ENCODE results near the gene PPP1R1A. TPM values are rescaled to one million over a fixed set of nuclear protein-coding genes. Genes with fewer than 3 reads are reported as not detected.
A peak's percentile ranks its signal among the peaks of the same experiment; 100 is the strongest.

The PPP1R1A gene
- total RNA-seq, 8 experiments from 2014 or later: 0.51 to 21.0 (median 12.1) TPM

- whole genome bisulfite sequencing, 10 experiments: 60 to 100% (median 74%) methylated on average over 1 to 6 of the region's 6 CpGs; no CpG with 5 or more reads in 1 of the 10 experiments
- in situ Hi-C loops (cut with MboI; ENCODE audit: low pct_unique_long_range_greater_than_20kb in 2 of 9, low sequenced_read_pairs in 9 of 9, unreplicated experiment in 9 of 9): loop anchor here in 2 of 9 experiments (25.0 kb wide), 1 partner anchor 381 kb away; no protein-coding TSS in a partner anchor
- no peak overlapping the region for H3K27ac ChIP-seq
Observed at GRCh38 chr12:54581412-54581811, 7.0 kb downstream of the PPP1R1A start.

DNA sequence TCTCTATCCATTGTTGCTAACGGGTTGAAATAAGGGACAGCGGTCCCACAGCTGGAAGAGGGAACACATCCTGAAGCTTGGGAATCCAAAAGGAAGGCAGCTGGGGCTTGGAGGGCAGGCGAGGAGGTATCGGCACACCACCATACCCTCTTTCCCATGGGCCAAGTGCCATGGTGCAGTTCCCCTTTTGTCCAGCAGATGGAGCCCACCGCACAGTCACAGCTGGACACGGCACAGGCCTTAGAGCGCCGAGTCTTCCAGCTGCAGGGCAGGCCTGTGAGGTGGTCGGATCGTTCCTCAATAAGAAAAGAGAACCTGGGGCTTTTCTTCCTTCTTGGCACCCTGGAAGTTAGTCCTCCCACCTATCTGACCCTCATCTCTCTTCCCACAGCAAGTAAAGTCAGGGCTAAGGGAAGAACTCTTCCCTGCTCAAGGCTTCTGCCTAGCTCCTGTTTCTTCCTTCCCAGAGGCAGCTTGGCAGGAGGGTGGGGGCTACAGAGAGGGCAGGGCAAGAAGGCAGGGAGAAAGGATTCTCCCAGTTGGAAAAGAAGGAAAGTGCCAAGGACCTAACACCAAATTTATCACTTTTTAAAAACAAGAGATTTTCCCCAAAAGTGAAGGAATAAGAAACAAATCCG lies 8.6 kb downstream of the PPP1R1A start:
- Histone ChIP-seq H3K4me3 (no peak overlapping the region), H3K27ac (no peak overlapping the region), H3K4me1 (replicated peaks in 1 of 2) (peaks cover 14 to 37% of the 10 kb centered on the region in 2 donors)
- 0 to 100% (median 26%) methylated on average over 1 to 5 of the region's 11 CpGs; no CpG with 5 or more reads in 5 of the 10 experiments for WGBS, 10 experiments
- in situ Hi-C loops (cut with MboI; ENCODE audit: low pct_unique_long_range_greater_than_20kb in 2 of 9, low sequenced_read_pairs in 9 of 9, unreplicated experiment in 9 of 9): loop anchor here in 2 of 9 experiments (25.0 kb wide), 1 partner anchor 382 kb away; no protein-coding TSS in a partner anchor
- peak; percentile 94 to 96 (median 95) for ATAC-seq (replicated peaks in 6 of 8)

More at GRCh38 chr12:54581412-54581811, 7.0 kb downstream of the PPP1R1A start:
- ATAC-seq (replicated peaks in 6 of 8): no peak
- peaks cover 21 to 45% of the 10 kb centered on the region in 2 donors for H3K4me1 ChIP-seq (replicated peaks in 1 of 2)
- no peak overlapping the region for H3K4me3 ChIP-seq

- in situ Hi-C loops (cut with MboI; ENCODE audit: low pct_unique_long_range_greater_than_20kb in 2 of 9, low sequenced_read_pairs in 9 of 9, unreplicated experiment in 9 of 9): loop anchor here in 2 of 9 experiments (25.0 kb wide), 1 partner anchor 383 kb away; no protein-coding TSS in a partner anchor
- H3K27ac ChIP-seq: no peak overlapping the region
- WGBS, 10 experiments: 20 to 88% methylated on average over 1 of the region's 4 CpGs; no CpG with 5 or more reads in 8 of the 10 experiments
- H3K4me1 ChIP-seq (replicated peaks in 1 of 2): peaks cover 14 to 35% of the 10 kb centered on the region in 2 donors
- ATAC-seq (replicated peaks in 6 of 8): peak in 3 of 8 experiments; percentile 7 to 21 (median 10)
- H3K4me3 ChIP-seq: no peak overlapping the region
Observed at GRCh38 chr12:54579258-54579657, 9.2 kb downstream of the PPP1R1A start.

DNA sequence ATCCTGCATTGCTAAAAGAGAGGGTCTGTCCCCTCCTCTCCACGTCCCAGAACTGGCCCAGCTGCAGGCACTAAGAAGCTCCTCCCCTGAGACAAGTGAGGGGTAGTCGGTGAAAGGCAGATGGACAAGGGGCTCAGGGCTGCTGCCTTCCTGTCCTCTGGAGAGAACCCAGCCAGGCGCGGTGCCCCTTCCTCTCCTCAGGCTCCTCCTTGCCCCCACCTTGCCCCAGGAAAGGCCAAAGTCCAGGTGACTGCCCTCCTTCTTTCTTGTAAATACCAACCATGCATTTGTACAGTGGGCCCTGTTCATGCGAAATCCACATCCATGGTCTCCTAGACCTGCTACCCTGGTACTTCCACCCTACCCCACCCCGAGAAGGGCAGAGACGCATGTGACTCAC lies 9.7 kb downstream of the PPP1R1A start:
- Histone ChIP-seq H3K4me1 (replicated peaks in 1 of 2) (peaks cover 13 to 31% of the 10 kb centered on the region in 2 donors), H3K27ac (no peak overlapping the region), H3K4me3 (no peak overlapping the region)
- ATAC-seq (replicated peaks in 6 of 8): no peak
- in situ Hi-C loops (cut with MboI; ENCODE audit: low pct_unique_long_range_greater_than_20kb in 2 of 9, low sequenced_read_pairs in 9 of 9, unreplicated experiment in 9 of 9): loop anchor here in 2 of 9 experiments (25.0 kb wide), 1 partner anchor 384 kb away; no protein-coding TSS in a partner anchor
- 44 to 100% (median 52%) methylated on average over 2 to 3 of the region's 7 CpGs; no CpG with 5 or more reads in 5 of the 10 experiments for WGBS, 10 experiments

DNA sequence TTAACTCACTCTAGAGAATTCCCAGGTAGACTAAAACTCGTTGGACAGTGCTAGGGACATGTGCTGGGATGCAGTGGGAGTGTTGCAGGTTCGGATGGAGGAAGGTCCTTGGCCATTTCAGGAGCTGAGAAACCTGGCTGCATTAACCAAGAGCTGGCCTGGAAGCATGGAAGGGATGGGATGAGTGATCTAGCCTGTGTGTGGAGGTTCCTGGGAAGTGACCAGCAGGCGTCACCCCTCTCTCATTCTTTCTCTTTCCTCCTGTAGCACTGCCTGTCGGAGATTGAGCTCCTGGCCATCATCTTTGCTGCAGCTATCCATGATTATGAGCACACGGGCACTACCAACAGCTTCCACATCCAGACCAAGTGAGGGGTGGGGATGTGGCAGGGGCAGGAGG lies 15.6 kb downstream of the PPP1R1A start:
- in situ Hi-C loops (cut with MboI; ENCODE audit: low pct_unique_long_range_greater_than_20kb in 2 of 9, low sequenced_read_pairs in 9 of 9, unreplicated experiment in 9 of 9): no loop called here
- 7 to 73% (median 51%) methylated on average over 1 to 5 of the region's 5 CpGs; no CpG with 5 or more reads in 4 of the 10 experiments for WGBS, 10 experiments
- Histone ChIP-seq H3K4me3 (no peak overlapping the region), H3K27ac (no peak overlapping the region), H3K4me1 (replicated peaks in 1 of 2) (peaks cover 15 to 20% of the 10 kb centered on the region in 2 donors)
- ATAC-seq (replicated peaks in 6 of 8): no peak

DNA sequence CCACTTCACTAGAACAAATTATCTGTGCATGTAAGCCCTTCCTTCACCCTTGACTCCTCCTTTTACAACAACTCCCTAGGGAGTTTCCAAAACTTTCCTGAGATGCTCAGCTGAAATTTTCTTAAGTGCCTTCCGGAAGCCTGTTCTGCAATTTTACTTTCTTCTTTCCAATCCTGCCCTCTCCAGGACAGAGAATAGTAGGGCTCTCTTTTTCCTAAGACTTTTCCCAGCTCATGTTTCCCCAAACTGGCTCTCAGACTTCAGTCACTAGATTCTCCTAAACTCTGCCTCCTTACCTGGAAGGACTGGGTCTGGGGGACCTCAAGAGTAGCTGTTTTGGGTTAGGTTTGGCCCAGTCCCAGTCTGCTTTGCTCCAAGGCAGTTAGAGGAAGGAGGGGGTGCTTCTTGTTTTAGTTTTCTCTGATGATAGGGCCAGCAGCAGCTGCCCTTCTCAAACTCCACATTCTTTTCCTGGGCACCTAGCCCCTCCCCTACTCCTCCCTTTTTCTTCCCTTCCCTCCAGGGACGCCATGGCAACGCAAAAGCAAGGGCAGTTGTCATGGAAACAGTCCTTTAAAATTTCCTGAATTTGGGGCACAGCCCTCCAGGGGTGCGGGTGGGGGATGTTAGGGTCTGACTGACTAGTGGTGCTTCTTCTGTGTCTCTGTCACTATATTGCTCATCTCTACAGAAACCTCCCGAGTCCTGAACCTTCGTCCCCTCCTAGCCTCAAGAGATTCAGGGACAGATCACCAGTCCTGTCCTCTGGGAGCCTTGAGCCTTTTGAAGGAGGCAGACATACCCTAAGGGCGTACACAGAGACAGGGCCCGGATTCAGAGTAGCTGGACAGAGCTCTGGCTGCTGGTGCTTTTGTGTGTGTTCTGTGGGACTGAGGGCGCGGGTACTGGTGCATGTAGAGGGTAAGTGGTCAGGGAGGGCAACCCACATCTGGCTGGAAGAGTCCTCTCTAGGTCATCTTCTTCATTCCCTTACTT lies 17.0 kb downstream of the PPP1R1A start:
- H3K27ac ChIP-seq: no peak overlapping the region
- no peak overlapping the region for H3K4me3 ChIP-seq
- peaks cover 22 to 25% of the 10 kb centered on the region in 2 donors for H3K4me1 ChIP-seq (replicated peaks in 1 of 2)
- ATAC-seq (replicated peaks in 6 of 8): peak in 7 of 8 experiments; percentile 15 to 56 (median 31)
- WGBS, 10 experiments: 0 to 100% (median 50%) methylated on average over 1 to 6 of the region's 10 CpGs; no CpG with 5 or more reads in 1 of the 10 experiments
- in situ Hi-C loops (cut with MboI; ENCODE audit: low pct_unique_long_range_greater_than_20kb in 2 of 9, low sequenced_read_pairs in 9 of 9, unreplicated experiment in 9 of 9): no loop called here

- WGBS, 10 experiments: 70 to 100% (median 90%) methylated on average over 1 to 3 of the region's 4 CpGs; no CpG with 5 or more reads in 2 of the 10 experiments
Observed at GRCh38 chr12:54569995-54570528, 18.4 kb downstream of the PPP1R1A start.

DNA sequence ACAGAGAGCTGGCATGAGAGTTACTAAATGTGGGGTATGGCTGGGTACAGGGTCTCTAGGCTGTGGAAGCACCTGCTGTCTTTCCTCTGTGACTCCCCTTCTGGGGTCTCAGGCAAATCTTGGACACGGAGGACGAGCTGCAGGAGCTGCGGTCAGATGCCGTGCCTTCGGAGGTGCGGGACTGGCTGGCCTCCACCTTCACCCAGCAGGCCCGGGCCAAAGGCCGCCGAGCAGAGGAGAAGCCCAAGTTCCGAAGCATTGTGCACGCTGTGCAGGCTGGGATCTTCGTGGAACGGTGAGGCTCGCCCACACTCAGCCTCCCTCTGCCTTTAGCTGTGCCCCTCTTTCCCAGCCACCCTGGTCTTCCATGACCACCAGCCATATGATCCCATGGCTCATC lies 19.4 kb downstream of the PPP1R1A start:
- Histone ChIP-seq H3K27ac (no peak overlapping the region), H3K4me3 (no peak overlapping the region), H3K4me1 (replicated peaks in 1 of 2) (peaks cover 42 to 45% of the 10 kb centered on the region in 2 donors)
- no peak for ATAC-seq (replicated peaks in 6 of 8)
- WGBS, 10 experiments: 50 to 96% (median 87%) methylated on average over 1 to 11 of the region's 14 CpGs; no CpG with 5 or more reads in 4 of the 10 experiments
- in situ Hi-C loops (cut with MboI; ENCODE audit: low pct_unique_long_range_greater_than_20kb in 2 of 9, low sequenced_read_pairs in 9 of 9, unreplicated experiment in 9 of 9): no loop called here

More at GRCh38 chr12:54569995-54570528, 18.4 kb downstream of the PPP1R1A start:
- Histone ChIP-seq H3K4me1 (replicated peaks in 1 of 2) (peaks cover 36 to 39% of the 10 kb centered on the region in 2 donors), H3K4me3 (no peak overlapping the region), H3K27ac (no peak overlapping the region)
- ATAC-seq (replicated peaks in 6 of 8): no peak
- in situ Hi-C loops (cut with MboI; ENCODE audit: low pct_unique_long_range_greater_than_20kb in 2 of 9, low sequenced_read_pairs in 9 of 9, unreplicated experiment in 9 of 9): no loop called here

DNA sequence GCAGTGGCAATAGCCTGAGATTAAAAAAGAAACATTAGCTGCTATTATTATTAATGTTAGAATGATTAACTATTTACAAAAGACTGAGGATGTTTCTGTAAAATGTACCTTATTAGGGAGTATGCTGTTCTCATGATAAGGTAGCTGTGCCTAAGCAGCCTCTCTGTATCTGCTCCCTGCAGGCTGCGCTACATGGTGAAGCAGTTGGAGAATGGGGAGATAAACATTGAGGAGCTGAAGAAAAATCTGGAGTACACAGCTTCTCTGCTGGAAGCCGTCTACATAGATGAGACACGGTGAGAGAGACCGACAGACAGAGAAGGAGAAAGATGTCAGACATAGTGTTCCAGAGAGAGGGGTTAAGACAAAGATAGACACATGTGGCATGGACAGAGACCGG lies 21.7 kb downstream of the PPP1R1A start:
- H3K4me1 ChIP-seq (replicated peaks in 1 of 2): peaks cover 42 to 44% of the 10 kb centered on the region in 2 donors
- WGBS, 10 experiments: 73 to 100% (median 80%) methylated on average over 1 to 5 of the region's 5 CpGs; no CpG with 5 or more reads in 3 of the 10 experiments
- no peak overlapping the region for H3K4me3 ChIP-seq
- ATAC-seq (replicated peaks in 6 of 8): no peak
- in situ Hi-C loops (cut with MboI; ENCODE audit: low pct_unique_long_range_greater_than_20kb in 2 of 9, low sequenced_read_pairs in 9 of 9, unreplicated experiment in 9 of 9): no loop called here
- peak overlapping the region; percentile 31 to 72 for H3K27ac ChIP-seq

- Histone ChIP-seq H3K4me1 (replicated peaks in 1 of 2) (peaks cover 35 to 37% of the 10 kb centered on the region in 2 donors), H3K27ac (peak overlapping the region; percentile 68 to 72), H3K4me3 (no peak overlapping the region)
- in situ Hi-C loops (cut with MboI; ENCODE audit: low pct_unique_long_range_greater_than_20kb in 2 of 9, low sequenced_read_pairs in 9 of 9, unreplicated experiment in 9 of 9): no loop called here
- peak; percentile 21 to 84 (median 76) for ATAC-seq (replicated peaks in 6 of 8)
- 0 to 8% (median 0%) methylated on average over 1 to 3 of the region's 3 CpGs; no CpG with 5 or more reads in 6 of the 10 experiments for WGBS, 10 experiments
Observed at GRCh38 chr12:54565986-54566544, 22.4 kb downstream of the PPP1R1A start.

- H3K4me1 ChIP-seq (replicated peaks in 1 of 2): peaks cover 29 to 31% of the 10 kb centered on the region in 2 donors
- 63 to 74% (median 69%) methylated on average over 3 to 8 of the region's 10 CpGs; no CpG with 5 or more reads in 6 of the 10 experiments for WGBS, 10 experiments
- H3K27ac ChIP-seq: peak overlapping the region; percentile 68 to 72
- no peak overlapping the region for H3K4me3 ChIP-seq
- in situ Hi-C loops (cut with MboI; ENCODE audit: low pct_unique_long_range_greater_than_20kb in 2 of 9, low sequenced_read_pairs in 9 of 9, unreplicated experiment in 9 of 9): no loop called here
- peak; percentile 9 to 82 (median 78) for ATAC-seq (replicated peaks in 6 of 8)
Observed at GRCh38 chr12:54565310-54565985, 23.0 kb downstream of the PPP1R1A start.

Data from motor neuron (in vitro differentiated cells).